A549 (cell line): ENCODE data around the gene LSS. TPM values are rescaled to one million over a fixed set of nuclear protein-coding genes. Genes with fewer than 3 reads are reported as not detected.
"Not testable (repeated sequence)": the region's sequence is repeated elsewhere in the genome, so short reads cannot be mapped to it uniquely, and the experiment has no call there.

ENCODE experiments used
- ATAC-seq, 2 experiments: fragments of 200-7000 bp in 1 of 2; fragments of >200 bp in 1 of 2; cut with Nextera tagmentation in 1 of 2; cut with Tn5 transposase in 1 of 2; 3 replicates each; pipeline versions ENCODE4 v1.8.0 to v1.9.1; 2018 to 2020; ENCODE audit warnings: mild to moderate bottlenecking in 1 of 2, moderate library complexity in 1 of 2
- CTCF ChIA-PET: fragments of 300-600 bp; sonication (Branson Sonifier 250); formaldehyde crosslinking; extraction: SDS; loops from one replicate; lab custom pipeline; 2021; ENCODE audit warnings: antibody characterized with exemption, inconsistent platforms; lab: Yijun Ruan, JAX
- POLR2A ChIA-PET: fragments of 350-600 bp; formaldehyde crosslinking; extraction: SDS; loops from one replicate; lab custom pipeline; 2021; ENCODE audit warnings: antibody characterized with exemption, inconsistent platforms; lab: Yijun Ruan, JAX
- DNase-seq, 2 experiments: peaks; one replicate each; pipeline versions ENCODE4 v3.0.0 to v3.0.0-alpha.2; 2011 to 2016; ENCODE audit warnings: low read depth in 1 of 2, low spot score in 1 of 2
- FAIRE-seq: peaks from 2 replicates; lab custom pipeline; 2011; peaks lifted over from hg19 to GRCh38; lab: Jason Lieb, UNC
- H3K27ac ChIP-seq, 2 experiments: fragments of >200 bp; sonication (Bioruptor Twin); formaldehyde crosslinking; 3 replicates each; pipeline ENCODE4 v1.5.1; 2016 to 2017
- H3K4me1 ChIP-seq: fragments of >200 bp; sonication (Bioruptor Twin); formaldehyde crosslinking; 3 replicates; pipeline ENCODE4 v1.6.1; 2016
- H3K4me2 ChIP-seq: fragments of >200 bp; sonication (Bioruptor Twin); formaldehyde crosslinking; 3 replicates; pipeline ENCODE4 v1.6.1; 2016
- H3K4me3 ChIP-seq: fragments of >200 bp; sonication (Bioruptor Twin); formaldehyde crosslinking; 3 replicates; pipeline ENCODE4 v1.5.1; 2016
- H3K9me3 ChIP-seq: fragments of >200 bp; sonication (Bioruptor Twin); formaldehyde crosslinking; 3 replicates; pipeline ENCODE4 v1.6.1; 2016
- CBX2 ChIP-seq: fragments of 200-600 bp; sonication (generic); IDR thresholded peaks from 2 replicates; pipeline ENCODE4 v1.6.1; 2016; ENCODE audit warnings: low read depth, mild to moderate bottlenecking, borderline replicate concordance
- CBX8 ChIP-seq: fragments of 200-600 bp; sonication (generic); IDR thresholded peaks from 2 replicates; pipeline ENCODE4 v1.6.1; 2016
- CHD2 ChIP-seq: fragments of 150-350 bp; IDR thresholded peaks from 2 replicates; pipeline ENCODE4 v1.6.1; 2014; ENCODE audit warnings: low read length; ENCODE audit not compliant: partially characterized antibody
- EHMT2 ChIP-seq: fragments of 200-600 bp; sonication (generic); IDR thresholded peaks from 2 replicates; pipeline ENCODE4 v1.6.1; 2016; ENCODE audit warnings: antibody characterized with exemption, low read depth, mild to moderate bottlenecking, moderate library complexity
- FOSB ChIP-seq: fragments of 250-450 bp; sonication (Bioruptor Pico); IDR thresholded peaks from 2 replicates; pipeline ENCODE4 v1.5.0; 2020; ENCODE audit warnings: mild to moderate bottlenecking, moderate library complexity
- FOSL2 ChIP-seq, 2 experiments: fragments of 450-650 bp in 1 of 2; fragments of >200 bp in 1 of 2; sonication (Bioruptor Twin) in 1 of 2; formaldehyde crosslinking; IDR thresholded peaks; 2 replicates each; pipeline versions ENCODE4 v1.5.0 to v1.6.1; 2016 to 2020; ENCODE audit warnings: mild to moderate bottlenecking in 1 of 2, moderate library complexity in 1 of 2
- HDAC2 ChIP-seq: fragments of 200-600 bp; sonication (generic); IDR thresholded peaks from 2 replicates; pipeline ENCODE4 v1.6.1; 2016
- HOXA7 ChIP-seq: fragments of 250-450 bp; sonication (Bioruptor Pico); IDR thresholded peaks from 2 replicates; pipeline ENCODE4 v1.5.0; 2020; ENCODE audit warnings: mild to moderate bottlenecking, moderate library complexity
- JUN ChIP-seq, 2 experiments: fragments of >200 bp; sonication (Bioruptor Twin); formaldehyde crosslinking; IDR thresholded peaks; 2 replicates in 1 of 2; 3 replicates in 1 of 2; pipeline ENCODE4 v1.6.1; 2016 to 2017
- JUNB ChIP-seq: fragments of >200 bp; sonication (Bioruptor Twin); formaldehyde crosslinking; IDR thresholded peaks from 2 replicates; pipeline ENCODE4 v1.6.1; 2016
- MAFK ChIP-seq: fragments of 450-650 bp; IDR thresholded peaks from 2 replicates; pipeline ENCODE4 v1.6.1; 2014; ENCODE audit not compliant: partially characterized antibody
- MYC ChIP-seq: IDR thresholded peaks from 2 replicates; pipeline ENCODE4 v1.6.1; 2012; ENCODE audit warnings: mild to moderate bottlenecking, inconsistent platforms, low read length, improper control_type of control experiment, borderline replicate concordance
- NFE2L2 ChIP-seq: fragments of 150-350 bp; conservative IDR thresholded peaks from 2 replicates; pipeline ENCODE4 v1.6.1; 2014; ENCODE audit warnings: low read length
- NPAS2 ChIP-seq: fragments of 250-450 bp; sonication (Bioruptor Pico); IDR thresholded peaks from 2 replicates; pipeline ENCODE4 v1.8.0; 2022; ENCODE audit warnings: mild to moderate bottlenecking, moderate library complexity, borderline replicate concordance
- POLR2AphosphoS2 ChIP-seq: conservative IDR thresholded peaks from 2 replicates; pipeline ENCODE4 v1.6.1; 2012; ENCODE audit warnings: low read length, improper control_type of control experiment, inconsistent platforms
- RFX5 ChIP-seq: fragments of 450-650 bp; IDR thresholded peaks from 2 replicates; pipeline ENCODE4 v1.7.1; 2014; ENCODE audit warnings: antibody characterized with exemption, mild to moderate bottlenecking, moderate library complexity
- RNF2 ChIP-seq: fragments of 200-600 bp; sonication (generic); IDR thresholded peaks from 2 replicates; pipeline ENCODE4 v1.6.1; 2016; ENCODE audit warnings: low read depth, mild to moderate bottlenecking, antibody characterized with exemption, moderate library complexity, borderline replicate concordance
- WGBS: methylation state at CpG from one replicate; pipeline ENCODE4 v1.1.6; 2017; ENCODE audit errors: missing lambda C conversion rate; 5-methylcytosine and 5-hydroxymethylcytosine counted together
- polyA plus RNA-seq, 4 experiments: library from polyadenylated mRNA; depleted of rRNA in 3 of 4; stranded (reverse); fragments of >200 nt; fragmentation: RNase III in 1 of 4; extraction: RNeasy Plus Mini Kit Qiagen cat#74134 plus additional on column Dnase treatment in 1 of 4; gene quantifications; 2 replicates in 3 of 4; 3 replicates in 1 of 4; pipeline ENCODE4 v1.2.3, GENCODE V29; 2011 to 2017
- TF ChIP-seq, protein P1 (sequence below): fragments of 150-350 bp; IDR thresholded peaks from 2 replicates; pipeline ENCODE4 v1.6.1; 2014; ENCODE audit warnings: low read depth, mild to moderate bottlenecking, low read length
- TF ChIP-seq, protein P2 (sequence below): IDR thresholded peaks from 2 replicates; pipeline ENCODE4 v1.6.1; 2012
- TF ChIP-seq, protein P3 (sequence below): fragments of 450-650 bp; IDR thresholded peaks from 2 replicates; pipeline ENCODE4 v1.6.1; 2014; ENCODE audit warnings: antibody characterized with exemption
- TF ChIP-seq, protein P4 (sequence below): fragments of >200 bp; sonication (Bioruptor Twin); formaldehyde crosslinking; IDR thresholded peaks from 3 replicates; pipeline ENCODE4 v1.6.1; 2016
- TF ChIP-seq, protein P5 (sequence below): fragments of 250-450 bp; sonication (Bioruptor Pico); IDR thresholded peaks from 2 replicates; pipeline ENCODE4 v1.5.0; 2020; ENCODE audit warnings: low read depth, mild to moderate bottlenecking, moderate library complexity

Gene LSS
- polyA plus RNA-seq, 2 of the 4 experiments (the other 2 are of a cell fraction), result 9.5 to 22.0 TPM

DNA sequence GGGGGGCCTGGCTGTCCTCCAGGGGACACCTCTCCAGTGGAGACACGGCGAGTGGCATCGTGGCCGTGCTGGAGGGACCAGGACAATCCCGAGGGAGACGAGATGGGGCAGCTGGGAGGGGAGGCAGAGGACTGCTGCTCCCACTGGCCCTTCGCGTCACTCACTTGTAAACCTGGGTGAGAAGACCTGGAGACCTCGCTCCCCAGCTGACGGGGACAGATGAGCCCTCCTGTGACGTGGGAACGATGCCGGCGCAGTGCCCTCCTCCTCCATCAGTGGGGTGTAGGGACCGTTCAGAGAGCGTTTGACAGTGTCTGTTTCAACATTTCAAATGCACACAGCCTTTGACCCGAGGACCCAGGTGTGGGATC is 48.9 kb downstream of the LSS start:
- ATAC-seq, result no peak
- H3K9me3 ChIP-seq, result peaks cover 10% of the 10 kb centered on the region; the same call in 2 of the 3 replicates
- FAIRE-seq, result no peak
- no peaks in the 10 kb centered on the region for H3K4me1 ChIP-seq
- H3K4me3 ChIP-seq, result no peak overlapping the region
- DNase-seq, result no peak
- TF ChIP-seq EHMT2, result no peak
- no peak for TF ChIP-seq NPAS2
- TF ChIP-seq NFE2L2, result no peak
- no peak for TF ChIP-seq HDAC2
- no peak overlapping the region for H3K27ac ChIP-seq
- ChIA-PET POLR2A (no interaction called here), CTCF (no interaction called here)
- no peak overlapping the region for H3K4me2 ChIP-seq
- 80% methylated on average over 2 of the region's 17 CpGs for WGBS

DNA sequence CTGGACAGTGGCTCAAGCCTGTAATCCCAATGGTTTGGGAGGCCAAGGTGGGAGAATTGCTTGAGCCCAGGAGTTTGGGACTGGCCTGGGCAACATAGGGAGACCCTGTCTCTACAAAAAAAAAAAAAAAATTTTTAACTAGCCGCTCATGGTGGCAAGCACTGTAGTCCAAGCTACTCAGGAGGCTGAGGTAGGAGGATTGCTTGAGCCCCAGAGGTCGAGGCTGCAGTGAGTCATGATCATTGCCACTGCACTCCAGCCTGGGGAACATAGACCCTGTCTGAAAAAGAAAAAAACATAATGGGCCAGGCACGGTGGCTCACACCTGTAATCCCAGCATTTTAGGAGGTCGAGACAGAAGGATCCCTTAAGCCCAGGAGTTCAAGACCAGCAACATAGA is 49.6 kb downstream of the LSS start:
- DNase-seq, result no peak
- H3K27ac ChIP-seq, result no peak overlapping the region
- TF ChIP-seq POLR2AphosphoS2 (no peak), RFX5 (no peak), MYC (no peak), CBX2 (no peak), JUN (IDR thresholded peaks at IDR 0.05) (no peak), FOSL2 (IDR thresholded peaks at IDR 0.05) (no peak), FOSL2 (CRISPR knock-in tag; IDR thresholded peaks at IDR 0.05) (no peak), CHD2 (no peak), CBX8 (no peak), HOXA7 (CRISPR knock-in tag) (no peak), FOSB (CRISPR knock-in tag) (no peak), JUNB (no peak), MAFK (no peak), RNF2 (no peak)
- TF ChIP-seq, protein P1, sequence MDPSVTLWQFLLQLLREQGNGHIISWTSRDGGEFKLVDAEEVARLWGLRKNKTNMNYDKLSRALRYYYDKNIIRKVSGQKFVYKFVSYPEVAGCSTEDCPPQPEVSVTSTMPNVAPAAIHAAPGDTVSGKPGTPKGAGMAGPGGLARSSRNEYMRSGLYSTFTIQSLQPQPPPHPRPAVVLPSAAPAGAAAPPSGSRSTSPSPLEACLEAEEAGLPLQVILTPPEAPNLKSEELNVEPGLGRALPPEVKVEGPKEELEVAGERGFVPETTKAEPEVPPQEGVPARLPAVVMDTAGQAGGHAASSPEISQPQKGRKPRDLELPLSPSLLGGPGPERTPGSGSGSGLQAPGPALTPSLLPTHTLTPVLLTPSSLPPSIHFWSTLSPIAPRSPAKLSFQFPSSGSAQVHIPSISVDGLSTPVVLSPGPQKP, result no peak
- TF ChIP-seq, protein P2, sequence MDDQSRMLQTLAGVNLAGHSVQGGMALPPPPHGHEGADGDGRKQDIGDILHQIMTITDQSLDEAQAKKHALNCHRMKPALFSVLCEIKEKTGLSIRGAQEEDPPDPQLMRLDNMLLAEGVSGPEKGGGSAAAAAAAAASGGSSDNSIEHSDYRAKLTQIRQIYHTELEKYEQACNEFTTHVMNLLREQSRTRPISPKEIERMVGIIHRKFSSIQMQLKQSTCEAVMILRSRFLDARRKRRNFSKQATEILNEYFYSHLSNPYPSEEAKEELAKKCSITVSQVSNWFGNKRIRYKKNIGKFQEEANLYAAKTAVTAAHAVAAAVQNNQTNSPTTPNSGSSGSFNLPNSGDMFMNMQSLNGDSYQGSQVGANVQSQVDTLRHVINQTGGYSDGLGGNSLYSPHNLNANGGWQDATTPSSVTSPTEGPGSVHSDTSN, result no peak
- TF ChIP-seq, protein P3, sequence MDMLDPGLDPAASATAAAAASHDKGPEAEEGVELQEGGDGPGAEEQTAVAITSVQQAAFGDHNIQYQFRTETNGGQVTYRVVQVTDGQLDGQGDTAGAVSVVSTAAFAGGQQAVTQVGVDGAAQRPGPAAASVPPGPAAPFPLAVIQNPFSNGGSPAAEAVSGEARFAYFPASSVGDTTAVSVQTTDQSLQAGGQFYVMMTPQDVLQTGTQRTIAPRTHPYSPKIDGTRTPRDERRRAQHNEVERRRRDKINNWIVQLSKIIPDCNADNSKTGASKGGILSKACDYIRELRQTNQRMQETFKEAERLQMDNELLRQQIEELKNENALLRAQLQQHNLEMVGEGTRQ, result no peak
- TF ChIP-seq, protein P4, sequence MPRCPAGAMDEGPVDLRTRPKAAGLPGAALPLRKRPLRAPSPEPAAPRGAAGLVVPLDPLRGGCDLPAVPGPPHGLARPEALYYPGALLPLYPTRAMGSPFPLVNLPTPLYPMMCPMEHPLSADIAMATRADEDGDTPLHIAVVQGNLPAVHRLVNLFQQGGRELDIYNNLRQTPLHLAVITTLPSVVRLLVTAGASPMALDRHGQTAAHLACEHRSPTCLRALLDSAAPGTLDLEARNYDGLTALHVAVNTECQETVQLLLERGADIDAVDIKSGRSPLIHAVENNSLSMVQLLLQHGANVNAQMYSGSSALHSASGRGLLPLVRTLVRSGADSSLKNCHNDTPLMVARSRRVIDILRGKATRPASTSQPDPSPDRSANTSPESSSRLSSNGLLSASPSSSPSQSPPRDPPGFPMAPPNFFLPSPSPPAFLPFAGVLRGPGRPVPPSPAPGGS, result no peak
- TF ChIP-seq, protein P5, sequence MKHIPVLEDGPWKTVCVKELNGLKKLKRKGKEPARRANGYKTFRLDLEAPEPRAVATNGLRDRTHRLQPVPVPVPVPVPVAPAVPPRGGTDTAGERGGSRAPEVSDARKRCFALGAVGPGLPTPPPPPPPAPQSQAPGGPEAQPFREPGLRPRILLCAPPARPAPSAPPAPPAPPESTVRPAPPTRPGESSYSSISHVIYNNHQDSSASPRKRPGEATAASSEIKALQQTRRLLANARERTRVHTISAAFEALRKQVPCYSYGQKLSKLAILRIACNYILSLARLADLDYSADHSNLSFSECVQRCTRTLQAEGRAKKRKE (CRISPR knock-in tag), result no peak
- WGBS, result 21% methylated on average over 4 of the region's 4 CpGs
- H3K4me3 ChIP-seq, result no peak overlapping the region
- POLR2A ChIA-PET, result no interaction called here
- peaks cover 10% of the 10 kb centered on the region; the same call in 2 of the 3 replicates for H3K9me3 ChIP-seq
- no peak for FAIRE-seq
- CTCF ChIA-PET, result no interaction called here
- H3K4me1 ChIP-seq, result no peaks in the 10 kb centered on the region
- no peak overlapping the region for H3K4me2 ChIP-seq
- no peak for ATAC-seq

DNA sequence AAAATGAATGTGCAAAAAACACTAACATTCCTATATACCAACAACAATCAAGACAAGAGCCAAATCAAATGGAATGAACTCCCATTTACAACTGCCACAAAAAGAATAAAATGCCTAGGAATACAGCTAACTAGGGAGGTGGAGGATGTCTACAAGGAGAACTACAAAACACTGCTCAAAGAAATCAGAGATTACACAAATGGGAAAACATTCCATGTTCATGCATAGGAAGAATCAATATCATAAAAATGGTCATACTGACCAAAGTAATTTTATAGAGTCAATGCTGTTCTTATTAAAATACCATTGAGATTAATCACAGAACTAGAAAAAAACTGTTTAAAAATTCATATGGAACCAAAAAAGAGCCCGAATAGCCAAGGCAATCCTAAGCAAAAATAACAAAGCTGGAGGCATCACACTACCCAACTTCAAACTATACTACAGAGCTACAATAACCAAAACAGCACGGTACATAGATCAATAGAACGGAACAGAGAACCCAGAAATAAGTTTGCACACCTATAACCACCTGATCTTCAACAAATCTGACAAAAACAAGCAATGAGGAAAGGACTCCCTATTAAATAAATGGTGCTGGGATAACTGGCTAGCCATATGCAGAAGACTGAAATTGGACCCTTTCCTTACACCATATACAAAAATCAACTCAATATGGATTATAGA is 52.0 kb downstream of the LSS start:
- WGBS, result 13% methylated on average over 3 of the region's 3 CpGs
- FAIRE-seq, CTCF ChIA-PET, H3K27ac ChIP-seq, POLR2A ChIA-PET, H3K9me3 ChIP-seq, ATAC-seq, DNase-seq, H3K4me3 ChIP-seq, H3K4me1 ChIP-seq, H3K4me2 ChIP-seq: not testable (repeated sequence)
